HG03175 (cell line): ENCODE results near the gene HYAL4.
"Not testable (repeated sequence)": the region's sequence is repeated elsewhere in the genome, so short reads cannot be mapped to it uniquely, and the experiment has no call there.

Experiments used
- ATAC-seq: cut with Tn5 transposase; IDR thresholded peaks from one replicate; pipeline ENCODE4 v1.9.1; 2021; ENCODE audit warnings: mild to moderate bottlenecking, moderate library complexity; ENCODE audit not compliant: unreplicated experiment

The HYAL4 gene

DNA sequence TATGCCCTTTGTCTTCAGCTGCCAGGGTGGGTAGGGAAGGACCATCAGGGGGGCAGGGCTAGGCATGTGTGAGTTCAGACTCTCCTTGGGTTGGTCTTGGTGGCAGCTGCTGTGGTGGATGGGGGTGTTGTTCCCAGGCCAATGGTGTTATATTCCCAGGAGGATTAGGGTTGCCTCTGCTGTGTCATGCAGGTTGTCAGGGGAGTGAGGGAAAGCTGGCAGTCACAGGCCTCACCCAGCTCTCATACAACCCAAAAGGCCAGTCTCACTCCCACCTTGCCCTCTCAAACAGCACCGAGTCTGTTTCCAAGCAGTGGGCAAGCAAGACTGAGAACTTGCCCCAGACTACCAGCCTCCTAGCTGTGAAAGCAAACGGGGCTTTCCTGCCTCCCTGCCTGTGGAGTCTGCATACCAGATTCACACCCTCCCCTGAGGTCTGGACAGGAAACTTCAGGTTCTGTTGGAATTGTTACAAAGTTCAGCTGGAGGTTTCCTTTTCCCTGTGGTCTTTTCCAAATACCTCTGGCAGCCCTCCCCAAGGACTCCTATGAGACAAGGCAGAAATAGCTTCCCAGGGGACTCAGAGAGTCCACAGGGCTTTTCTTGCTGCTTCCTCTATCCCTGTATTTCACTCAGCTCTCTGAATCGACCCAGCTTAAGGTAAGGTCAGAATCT lies 1.4 kb downstream of the HYAL4 start:
- no peak for ATAC-seq

DNA sequence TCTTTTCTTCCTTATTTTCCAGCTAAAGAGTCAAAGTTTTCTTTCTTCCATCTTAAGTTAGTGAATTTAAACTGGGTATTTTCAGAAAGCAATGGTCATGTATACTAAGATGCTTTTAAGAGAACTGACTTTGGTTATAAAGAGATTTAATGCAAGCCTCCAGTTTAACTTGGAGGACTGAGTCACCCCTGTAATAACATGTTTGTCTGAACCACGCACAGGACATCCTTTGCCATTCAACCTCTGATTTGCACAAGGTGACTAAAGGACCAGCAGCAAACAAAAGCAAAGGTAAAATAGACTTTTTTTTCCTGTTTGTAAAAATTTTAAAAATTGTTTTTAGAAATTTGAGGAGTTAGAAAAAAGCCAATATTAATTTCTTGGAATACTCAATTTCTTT lies 2.9 kb downstream of the HYAL4 start:
- no peak for ATAC-seq

DNA sequence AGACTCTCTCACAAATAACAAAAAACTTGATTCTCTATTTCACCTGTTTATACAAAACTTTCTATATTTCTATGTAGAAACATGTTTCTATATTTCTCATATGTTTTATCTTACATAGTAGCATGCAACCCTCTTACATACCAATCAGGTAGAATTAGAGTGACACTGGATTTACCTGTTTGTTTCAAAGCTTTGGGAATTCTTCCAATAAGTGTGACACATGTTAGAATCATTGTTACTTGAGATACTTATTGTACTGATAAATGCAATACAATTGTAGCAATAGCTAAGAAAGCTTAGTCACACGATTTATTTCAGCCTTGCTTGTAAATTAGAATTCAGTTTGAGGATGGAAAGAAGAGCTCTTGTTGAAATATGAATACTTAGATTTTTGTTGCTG lies 4.9 kb downstream of the HYAL4 start:
- no peak for ATAC-seq

DNA sequence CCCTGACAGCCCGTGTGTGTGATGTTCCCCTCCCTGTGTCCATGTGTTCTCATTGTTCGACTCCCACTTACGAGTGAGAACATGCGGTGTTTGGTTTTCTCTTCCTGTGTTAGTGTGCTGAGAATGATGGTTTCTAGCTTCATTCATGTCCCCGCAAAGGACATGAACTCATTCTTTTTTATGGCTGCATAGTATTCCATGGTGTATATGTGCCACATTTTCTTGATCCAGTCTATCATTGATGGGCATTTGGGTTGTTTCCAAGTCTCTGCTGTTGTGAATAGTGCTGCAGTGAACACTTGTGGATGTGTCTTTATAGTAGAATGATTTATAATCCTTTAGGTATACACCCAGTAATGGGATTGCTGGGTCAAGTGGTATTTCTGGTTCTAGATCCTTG lies 6.4 kb downstream of the HYAL4 start:
- ATAC-seq, result not testable (repeated sequence)

DNA sequence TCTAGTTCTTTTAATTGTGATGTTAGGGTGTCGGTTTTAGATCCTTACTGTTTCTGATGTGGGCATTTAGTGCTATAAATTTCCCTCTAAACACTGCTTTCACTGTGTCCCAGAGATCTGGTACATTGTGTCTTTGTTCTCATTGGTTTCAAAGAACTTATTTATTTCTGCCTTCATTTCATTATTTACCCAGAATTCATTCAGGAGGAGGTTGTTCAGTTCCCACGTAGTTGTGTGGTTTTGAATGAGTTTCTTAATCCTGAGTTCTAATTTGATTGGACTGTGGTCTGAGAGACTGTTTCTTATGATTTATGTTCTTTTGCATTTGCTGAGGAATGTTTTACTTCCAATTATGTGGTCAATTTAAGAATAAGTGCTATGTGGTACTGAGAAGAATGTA lies 9.3 kb downstream of the HYAL4 start:
- ATAC-seq, result not testable (repeated sequence)

DNA sequence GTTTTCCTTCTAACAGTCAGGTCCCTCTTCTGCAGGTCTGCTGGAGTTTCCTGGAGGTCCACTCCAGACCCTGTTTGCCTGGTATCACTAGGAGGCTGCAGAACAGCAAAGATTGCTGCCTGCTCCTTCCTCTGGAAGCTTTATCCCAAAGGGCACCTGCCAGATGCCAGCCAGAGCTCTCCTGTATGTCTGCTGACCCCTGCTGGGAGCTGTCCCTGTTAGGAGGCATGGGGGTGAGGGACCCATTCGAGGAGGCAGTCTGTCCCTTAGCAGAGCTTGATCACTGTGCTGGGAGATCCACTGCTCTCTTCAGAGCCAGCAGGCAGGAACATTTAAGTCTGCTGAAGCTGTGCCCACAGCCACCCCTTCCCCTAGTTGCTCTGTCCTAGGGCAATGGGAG lies 11.5 kb downstream of the HYAL4 start:
- ATAC-seq, result not testable (repeated sequence)

DNA sequence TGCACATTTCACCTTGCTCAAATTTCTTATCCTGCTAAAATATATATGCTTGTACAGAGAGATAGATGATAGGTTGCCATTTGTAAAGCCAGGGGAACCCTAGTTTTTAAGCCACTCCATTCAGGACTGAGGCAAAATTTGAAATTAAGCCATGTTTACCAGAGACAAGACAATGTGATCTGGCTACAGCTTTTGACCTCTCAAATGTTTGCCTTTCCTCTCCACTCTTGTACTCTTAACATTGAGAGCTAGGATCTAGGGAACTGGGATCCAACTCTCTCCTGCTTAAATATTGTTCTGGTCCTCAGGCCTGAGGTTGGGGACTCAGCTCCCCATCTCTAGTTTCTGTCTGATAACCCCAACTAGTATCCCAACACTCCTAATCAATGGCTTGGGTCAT lies 15.9 kb downstream of the HYAL4 start:
- ATAC-seq, result no peak

DNA sequence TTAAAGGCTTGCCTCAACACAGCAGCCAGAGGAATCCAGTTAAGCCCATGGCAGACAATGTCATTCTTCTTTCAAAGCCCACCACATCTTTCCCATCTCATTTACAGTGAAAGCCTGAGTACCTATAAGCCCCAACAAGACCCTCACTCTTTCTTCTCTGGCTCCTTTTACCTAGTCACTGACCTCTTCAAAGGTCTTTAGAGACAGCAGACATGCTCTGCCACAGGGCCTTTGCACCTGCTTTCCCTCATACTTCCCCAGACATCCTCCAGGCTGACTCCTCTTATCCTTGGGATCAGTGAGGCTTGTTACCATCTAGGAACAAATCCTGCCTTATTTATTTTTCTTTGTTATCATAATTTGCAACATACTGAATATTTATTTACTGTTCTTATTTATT lies 17.8 kb downstream of the HYAL4 start:
- no peak for ATAC-seq

DNA sequence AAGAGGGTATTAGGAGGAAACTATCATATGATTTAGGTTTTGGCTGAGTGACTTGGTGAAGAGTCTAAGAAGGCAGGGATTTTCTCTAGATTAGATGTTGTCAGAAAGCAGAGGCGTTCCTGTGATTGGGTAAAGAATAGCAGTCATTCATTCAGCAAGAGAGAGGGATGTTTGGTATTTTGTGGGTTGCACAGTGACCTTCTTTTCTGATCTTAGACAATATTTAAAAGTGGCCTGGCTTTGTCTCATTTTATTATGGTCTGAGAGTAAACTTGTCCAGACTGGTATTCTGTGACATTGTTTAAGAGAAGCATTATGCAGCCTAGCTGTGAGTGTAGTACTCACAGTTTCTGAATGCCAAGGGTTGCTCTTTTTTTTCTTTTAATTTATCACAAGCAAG lies 18.5 kb downstream of the HYAL4 start:
- no peak for ATAC-seq

DNA sequence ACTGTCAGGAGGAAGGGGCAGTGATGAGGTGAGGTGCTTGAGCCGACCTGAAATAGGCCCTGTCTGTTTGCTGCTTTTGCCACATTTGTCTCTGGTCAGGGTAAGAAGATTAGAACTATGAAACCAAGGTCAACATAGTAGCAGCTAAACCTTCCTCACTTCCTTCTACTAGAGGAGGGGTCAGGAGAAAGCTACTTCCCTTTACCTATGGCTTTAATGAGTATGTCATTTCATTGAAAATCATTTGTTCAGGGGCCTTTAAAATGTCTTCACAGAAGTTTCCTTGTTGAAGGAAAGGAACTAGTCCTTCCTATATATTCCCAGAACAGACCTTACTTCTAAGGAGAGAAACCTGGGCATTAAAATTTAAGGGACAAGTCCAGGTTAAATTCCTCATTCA lies 19.0 kb downstream of the HYAL4 start:
- ATAC-seq, result no peak

DNA sequence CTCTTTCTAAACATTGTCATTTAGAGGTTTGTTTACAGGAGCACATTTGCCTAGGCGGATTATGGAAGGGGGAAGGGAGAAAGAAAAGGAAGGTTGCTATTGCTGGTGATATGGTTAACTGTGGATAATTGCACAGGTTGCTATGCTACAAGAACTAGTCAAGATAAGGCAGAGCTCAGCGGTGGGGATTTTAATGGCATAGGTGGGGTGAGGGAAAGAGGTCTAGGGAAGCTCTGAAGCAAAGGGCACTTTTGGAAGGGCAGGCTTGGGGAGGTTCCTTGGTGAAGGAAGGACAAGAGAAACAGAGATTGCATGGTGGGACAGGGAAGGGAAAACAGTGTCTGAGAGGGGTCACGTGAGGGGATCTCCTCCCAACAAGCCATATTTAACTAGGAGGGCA lies 19.5 kb downstream of the HYAL4 start:
- ATAC-seq, result no peak

DNA sequence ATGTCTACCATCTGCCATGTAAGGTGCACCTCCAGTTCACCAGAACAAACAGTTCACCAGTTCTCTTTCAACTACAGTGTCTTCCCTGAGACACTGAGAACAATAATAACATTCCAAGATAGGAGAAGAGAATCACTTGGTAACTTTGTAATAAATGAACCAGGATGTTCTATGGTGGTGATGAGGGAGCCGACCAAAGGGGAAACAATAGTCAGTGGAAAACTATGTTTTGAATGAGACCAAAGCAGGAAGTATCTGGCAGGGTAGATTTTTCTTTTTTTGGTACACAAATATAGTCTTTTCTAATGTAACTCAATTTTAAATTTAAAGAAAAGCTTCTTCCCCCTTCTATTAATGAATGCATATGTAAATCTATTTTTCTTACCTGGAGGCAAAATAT lies 20.0 kb downstream of the HYAL4 start:
- no peak for ATAC-seq

DNA sequence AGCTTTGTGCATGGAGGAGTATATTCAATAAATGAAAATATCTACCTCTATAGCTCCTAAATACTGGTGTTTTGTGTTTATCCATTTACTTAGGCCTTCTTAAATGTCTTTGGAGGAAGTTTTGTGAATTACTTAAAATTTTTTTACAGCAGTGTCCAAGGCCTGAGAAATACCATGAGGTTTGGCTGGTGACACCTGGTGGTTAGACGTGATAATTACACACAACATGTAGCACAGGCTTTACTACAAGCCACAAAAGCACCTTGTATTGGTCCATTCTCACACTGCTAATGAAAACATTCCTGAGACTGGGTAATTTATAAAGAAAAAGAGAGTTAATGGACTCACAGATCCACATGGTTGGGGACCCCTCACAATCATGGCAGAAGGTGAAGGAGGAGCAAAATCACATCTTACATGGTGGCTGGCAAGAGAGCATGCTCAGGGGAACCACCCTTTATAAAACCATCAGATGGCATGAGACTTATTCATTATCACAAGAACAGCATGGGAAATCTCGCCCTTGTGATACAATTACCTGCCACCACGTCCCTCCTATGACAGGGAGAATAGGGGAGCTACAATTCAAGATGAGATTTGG lies 20.6 kb downstream of the HYAL4 start:
- peak; percentile 85 for ATAC-seq

DNA sequence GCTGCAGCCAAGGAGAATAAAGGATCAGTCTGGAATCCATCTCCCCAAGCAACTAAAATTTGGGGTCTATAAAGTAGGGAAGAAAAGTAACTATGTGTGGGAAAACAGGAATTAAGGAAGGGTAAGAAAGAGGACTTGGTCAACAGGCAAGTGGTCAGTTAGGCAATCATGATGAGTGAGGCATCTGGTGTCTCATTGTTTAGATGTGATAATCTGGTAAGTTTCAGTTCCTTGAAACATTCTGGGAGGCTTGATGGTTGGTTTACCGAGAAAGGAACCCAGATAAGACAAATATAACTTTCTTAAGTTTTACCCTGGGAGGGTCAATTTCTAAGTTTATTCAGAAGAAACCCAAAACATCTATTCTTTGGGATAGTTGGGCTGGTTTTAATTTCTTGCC lies 22.3 kb downstream of the HYAL4 start:
- peak; percentile 48 for ATAC-seq

DNA sequence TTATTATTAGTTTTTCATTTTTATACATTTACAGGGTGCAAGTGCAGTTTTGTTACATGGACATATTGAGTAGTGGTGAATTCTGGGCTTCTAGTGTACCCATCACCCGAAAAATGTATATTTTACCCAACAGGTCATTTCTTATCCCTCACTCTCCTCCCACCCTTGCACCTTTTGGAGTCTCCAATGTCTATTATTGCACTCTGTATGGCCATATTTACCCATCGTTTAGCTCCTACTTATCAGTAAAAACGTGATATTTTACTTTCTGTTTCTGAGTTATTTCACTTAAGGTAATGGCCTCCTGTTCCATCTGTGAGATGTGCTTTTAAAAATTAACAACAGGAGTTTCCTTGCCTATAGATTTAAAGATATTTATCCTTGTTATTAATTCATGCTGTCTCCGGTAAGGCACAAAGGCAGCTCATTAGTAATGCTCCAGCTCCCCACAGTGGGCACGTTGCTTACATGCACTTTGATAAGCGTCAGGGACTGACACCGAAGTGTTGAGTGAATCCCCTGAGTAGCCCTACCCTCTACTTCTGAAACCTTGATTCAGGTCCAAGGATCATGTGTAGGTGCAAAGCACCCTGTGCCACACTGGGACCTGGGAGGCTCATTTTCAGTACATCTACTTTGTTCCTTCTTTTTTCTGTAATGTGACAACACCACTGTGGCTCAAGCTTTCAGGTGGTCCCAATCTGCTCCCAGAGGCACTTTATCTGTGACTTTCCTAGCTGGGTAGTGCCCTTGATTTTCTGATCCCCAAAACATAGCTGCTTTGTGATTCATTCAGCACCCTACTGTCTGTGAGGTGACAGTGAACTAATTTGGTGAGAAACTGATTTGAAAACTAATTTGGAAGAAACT lies 27.3 kb downstream of the HYAL4 start:
- peak; percentile 86 for ATAC-seq

DNA sequence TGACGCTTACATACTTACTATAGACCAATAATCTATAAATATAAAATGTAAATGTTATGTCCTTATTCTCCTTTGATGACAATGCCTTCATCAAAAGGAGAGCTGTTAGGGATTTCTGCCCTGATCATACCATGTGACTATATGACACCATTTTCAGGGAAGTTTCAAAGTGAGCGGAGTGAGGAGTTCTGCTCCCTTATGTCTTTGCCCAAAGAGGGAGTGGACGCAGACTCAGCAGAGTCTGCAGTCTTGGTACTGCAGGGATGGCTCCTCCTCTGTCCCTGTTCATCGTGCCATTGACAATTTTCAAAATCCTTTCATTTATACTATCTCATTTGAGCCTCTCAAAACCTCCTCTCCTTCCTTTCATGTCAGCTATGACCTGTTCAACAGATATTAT lies 27.9 kb downstream of the HYAL4 start:
- no peak for ATAC-seq

DNA sequence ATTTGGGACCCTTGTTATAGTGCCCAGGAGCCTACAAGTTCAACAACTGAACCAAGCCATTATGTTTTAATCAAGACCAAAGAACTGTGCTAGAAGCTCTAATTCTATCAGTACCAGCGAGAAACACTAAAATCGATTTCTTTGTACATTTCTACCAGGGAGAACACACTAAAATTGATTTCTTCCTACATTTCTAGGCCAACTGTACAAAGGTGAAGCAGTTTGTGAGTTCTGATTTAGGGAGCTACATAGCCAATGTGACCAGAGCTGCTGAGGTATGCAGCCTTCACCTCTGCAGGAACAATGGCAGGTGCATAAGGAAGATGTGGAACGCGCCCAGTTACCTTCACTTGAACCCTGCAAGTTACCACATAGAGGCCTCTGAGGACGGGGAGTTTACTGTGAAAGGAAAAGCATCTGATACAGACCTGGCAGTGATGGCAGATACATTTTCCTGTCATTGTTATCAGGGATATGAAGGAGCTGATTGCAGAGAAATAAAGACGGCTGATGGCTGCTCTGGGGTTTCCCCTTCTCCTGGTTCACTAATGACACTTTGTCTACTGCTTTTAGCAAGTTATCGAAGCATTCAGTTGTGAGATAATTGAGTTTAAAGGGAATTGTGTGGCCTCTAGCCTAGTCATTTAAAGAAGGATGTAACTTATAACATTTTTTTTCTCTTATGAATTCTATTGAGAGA lies 31.7 kb downstream of the HYAL4 start:
- no peak for ATAC-seq

DNA sequence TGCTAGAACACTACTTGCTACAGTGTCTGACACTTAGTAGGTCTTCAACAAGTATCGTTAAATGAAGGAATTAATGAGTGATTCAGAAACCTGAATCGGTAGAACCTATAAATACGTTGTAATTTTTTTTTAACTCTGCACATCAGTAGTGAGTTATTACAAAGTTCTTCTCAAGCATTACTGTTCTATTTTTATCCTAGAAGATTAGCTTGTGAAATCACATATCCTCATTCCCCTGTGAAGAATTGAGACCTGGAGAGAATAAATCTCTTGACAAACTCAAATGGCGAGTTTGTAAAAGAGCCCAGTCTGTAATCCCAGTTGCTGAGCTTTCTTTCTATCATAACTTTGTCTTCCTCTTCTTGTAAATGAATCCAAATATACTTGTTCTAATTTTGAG lies 34.7 kb downstream of the HYAL4 start:
- no peak for ATAC-seq

DNA sequence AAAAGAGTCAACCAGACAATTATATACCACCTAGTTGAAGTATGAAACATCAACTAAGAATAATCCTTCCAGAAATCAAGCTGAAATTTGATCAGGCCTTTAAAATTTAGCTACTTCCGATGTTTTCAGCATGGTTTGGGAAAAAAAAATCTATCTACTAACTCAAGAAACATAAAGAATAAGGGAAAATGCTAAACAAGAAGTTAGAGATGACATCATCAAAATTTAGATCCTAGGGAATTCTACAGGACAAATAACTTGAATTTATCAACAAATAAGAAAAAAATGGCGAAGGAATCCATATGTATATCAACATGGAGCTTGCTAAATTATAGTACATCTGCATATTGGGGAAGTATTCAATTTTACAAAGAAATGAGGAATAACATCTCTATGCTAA lies 36.3 kb downstream of the HYAL4 start:
- no peak for ATAC-seq

DNA sequence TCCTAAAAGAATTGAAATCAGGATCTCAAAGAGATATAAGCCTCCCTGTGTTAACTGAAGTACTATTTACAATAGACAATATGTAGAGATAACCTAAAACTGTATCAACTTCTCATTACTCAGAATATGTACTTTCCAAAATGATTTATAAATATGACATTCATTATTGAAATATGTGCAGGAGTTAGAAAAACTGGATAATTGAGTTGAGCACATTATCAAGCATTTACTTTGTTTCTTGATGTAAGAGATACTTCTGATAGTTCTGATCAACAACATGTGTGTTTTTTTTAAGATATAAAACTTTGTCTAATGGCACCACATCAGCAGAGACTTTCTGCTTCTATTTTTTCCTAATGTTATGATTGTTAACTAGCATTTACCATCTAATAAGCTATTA lies 38.2 kb downstream of the HYAL4 start:
- ATAC-seq, result no peak

DNA sequence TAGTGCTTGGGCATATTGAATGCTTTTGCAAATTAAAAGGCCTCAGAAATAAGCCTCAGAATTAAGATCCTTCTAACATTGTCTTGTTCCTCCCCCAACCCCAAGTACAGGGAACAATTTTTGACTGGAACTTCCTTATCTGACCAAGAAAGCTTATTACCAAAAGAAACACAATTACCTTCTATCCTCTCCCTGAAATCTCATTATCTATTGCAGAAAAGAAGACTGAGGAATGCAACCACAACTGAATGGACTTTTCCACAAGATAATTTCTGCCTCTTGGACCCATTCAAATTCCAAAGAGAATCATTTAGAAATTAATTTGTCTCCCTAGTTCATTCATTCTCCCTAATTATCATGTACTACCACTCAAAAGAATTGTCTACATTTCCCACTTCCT lies 43.2 kb downstream of the HYAL4 start:
- ATAC-seq, result no peak
